LHCN-M2 (cell line): Measurements from ENCODE around the gene MAST4. TPM values are rescaled to one million over a fixed set of nuclear protein-coding genes. Genes with fewer than 3 reads are reported as not detected.
A peak's percentile ranks its signal among the peaks of the same experiment; 100 is the strongest.

Experiments
- DNase-seq: peaks from one replicate; pipeline ENCODE4 v3.0.0-alpha.2; 2012; ENCODE audit warnings: low read depth
- total RNA-seq: library from RNA; depleted of rRNA; stranded (reverse); fragments of >200 nt; gene quantifications from 2 replicates; pipeline ENCODE4 v1.2.3, GENCODE V29; 2014

Gene MAST4
- total RNA-seq, 1 experiment from 2014 or later: 10.7 TPM

- no peak for DNase-seq
These were observed 275.5 kb downstream of the MAST4 start for GRCh38 chr5:66871651-66872050.

GRCh38 chr5:66872736-66873331 lies 276.6 kb downstream of the MAST4 start:
- no peak for DNase-seq

GRCh38 chr5:66874004-66874403 lies 277.8 kb downstream of the MAST4 start:
- DNase-seq: no peak

DNA sequence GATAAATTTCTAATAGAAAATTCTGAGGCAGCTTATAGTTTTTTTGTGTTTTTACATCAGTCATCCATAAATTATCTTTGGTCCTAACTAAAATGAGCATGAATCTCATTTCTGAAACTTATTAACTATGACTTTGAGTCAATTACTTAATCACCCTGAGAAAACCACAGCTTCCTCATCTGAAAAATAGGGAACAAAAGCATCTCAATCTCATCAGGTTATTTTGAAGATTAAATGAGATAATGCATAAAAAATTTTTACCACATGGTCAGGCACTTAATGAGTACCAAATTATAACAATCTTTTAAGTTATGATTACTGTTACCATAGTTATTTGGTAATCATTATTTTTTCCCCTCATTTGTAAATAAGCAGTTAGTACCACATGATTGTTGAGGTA lies 279.1 kb downstream of the MAST4 start:
- DNase-seq: no peak

GRCh38 chr5:66876266-66876807 lies 280.1 kb downstream of the MAST4 start:
- DNase-seq: no peak

- DNase-seq: peak; percentile 18
These were observed 281.6 kb downstream of the MAST4 start for GRCh38 chr5:66877843-66878242.

DNA sequence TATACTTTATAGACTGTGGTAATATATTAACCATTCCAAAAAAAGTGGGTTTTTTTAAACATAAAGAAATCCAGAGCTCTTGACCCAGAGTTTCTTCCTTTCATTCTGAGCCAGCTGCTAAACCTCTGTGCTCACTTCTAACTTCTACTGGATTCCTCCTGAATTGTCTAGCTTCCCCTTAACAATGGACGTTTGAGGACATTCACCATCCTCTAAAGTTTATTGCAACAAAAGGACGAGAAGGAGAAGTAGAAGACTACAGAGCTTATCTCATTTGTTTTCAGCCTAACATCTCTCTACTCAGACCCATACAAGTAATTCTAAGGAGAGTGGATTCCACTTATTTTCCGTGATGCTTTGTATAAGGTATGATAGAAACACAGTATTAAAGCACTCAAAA lies 284.2 kb downstream of the MAST4 start:
- no peak for DNase-seq

GRCh38 chr5:66881480-66882161 lies 285.4 kb downstream of the MAST4 start:
- DNase-seq: no peak

DNA sequence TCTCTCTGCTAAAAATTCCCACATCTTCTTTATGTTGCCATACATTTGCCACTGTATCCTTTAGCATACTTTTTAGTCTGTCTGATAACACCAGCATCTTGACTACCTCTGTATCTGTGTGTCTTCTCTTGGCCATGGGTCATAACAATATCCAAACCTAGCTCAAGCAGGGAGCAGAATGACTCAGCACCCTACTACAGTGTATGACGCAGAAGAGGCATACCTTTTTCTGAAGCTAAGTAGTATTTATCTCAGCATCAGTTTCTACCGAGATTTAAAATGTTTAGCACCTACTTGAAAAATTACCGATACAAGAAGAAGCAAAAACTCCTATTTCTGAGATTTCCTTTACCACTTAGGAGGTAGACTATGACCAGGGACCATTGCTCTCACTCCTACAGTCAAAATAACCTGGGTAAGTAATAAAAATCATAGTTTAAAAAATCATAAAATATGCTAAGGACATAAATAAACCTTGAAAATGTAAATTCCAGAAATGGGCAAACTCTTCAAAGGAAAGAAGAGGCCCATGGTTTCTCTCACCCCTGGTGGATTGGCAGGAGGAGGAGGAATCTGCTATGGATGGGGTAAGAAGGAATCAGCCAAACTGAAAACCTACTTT lies 286.5 kb downstream of the MAST4 start:
- DNase-seq: no peak

DNA sequence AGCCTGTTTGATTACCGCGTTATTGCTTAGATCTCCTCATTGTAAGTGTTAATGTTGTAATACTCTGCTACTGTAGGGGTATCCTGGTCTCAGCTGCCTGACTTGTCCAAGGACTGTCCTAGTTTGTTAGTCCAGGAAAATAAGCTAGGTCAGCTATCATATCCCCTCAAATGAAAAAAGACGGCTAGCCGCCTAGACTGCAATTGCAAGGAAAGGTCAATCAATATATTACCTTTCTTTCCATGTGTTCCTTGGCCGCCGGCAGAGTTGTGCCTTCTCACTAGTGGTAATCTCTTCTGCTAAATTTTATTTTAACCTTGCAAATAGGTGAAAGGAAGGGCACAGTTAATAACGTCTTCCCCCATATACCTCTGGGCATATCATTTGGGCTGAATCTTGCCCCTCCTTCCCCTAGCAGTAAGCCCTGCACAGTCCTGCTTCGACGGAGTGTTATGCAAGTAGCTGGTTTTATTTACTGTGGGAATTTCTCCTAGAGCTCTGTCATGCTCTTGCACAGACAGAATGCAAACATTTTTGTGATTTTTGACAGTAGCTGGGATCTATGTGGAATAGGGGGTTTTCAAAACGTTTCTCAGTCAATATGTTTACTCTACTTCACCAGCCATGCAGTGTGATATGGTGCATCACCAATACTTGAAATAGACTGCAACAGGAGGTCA lies 288.5 kb downstream of the MAST4 start:
- no peak for DNase-seq

DNA sequence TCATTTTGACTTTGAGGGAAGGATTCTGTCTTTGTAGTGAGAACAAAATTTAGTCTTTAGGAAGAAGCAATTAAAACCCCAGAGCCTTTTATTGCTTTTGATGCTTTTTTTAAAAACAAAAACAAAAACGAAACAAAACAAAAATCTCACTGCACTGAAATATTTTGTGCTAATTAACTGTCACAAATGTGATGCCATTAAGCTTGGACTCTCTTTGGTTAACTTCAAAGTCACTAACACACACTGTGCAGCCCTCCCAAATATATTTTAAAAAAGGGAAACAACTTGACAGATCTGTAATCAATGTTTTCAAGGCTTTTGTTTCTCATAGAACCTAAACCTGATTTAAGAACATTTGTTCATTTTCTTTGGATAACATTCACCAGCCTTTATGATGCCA lies 290.7 kb downstream of the MAST4 start:
- DNase-seq: no peak

GRCh38 chr5:66888613-66889012 lies 292.4 kb downstream of the MAST4 start:
- DNase-seq: no peak

DNA sequence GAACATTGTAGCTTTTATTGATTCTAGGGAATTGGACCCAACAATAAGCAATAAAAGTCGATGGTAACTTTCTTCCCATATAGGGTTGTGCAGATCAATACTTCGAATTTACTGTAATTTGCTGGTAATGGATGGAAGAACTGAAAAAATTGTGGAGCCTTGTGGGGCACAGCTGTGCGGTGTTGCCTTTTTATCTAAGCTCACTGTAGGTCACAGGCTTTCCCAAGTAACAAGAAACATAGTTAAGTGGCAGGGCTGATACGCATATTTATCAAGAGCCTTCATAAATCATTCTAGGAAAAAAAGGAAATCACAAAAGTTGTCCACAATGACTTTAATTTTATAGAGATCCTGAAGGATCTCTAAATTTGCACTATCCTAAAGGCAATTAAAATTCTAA lies 292.9 kb downstream of the MAST4 start:
- no peak for DNase-seq

- no peak for DNase-seq
These were observed 293.3 kb downstream of the MAST4 start for GRCh38 chr5:66889524-66889923.

GRCh38 chr5:66891184-66891925 lies 295.2 kb downstream of the MAST4 start:
- DNase-seq: no peak

- no peak for DNase-seq
These were observed 296.5 kb downstream of the MAST4 start for GRCh38 chr5:66892716-66893115.

DNA sequence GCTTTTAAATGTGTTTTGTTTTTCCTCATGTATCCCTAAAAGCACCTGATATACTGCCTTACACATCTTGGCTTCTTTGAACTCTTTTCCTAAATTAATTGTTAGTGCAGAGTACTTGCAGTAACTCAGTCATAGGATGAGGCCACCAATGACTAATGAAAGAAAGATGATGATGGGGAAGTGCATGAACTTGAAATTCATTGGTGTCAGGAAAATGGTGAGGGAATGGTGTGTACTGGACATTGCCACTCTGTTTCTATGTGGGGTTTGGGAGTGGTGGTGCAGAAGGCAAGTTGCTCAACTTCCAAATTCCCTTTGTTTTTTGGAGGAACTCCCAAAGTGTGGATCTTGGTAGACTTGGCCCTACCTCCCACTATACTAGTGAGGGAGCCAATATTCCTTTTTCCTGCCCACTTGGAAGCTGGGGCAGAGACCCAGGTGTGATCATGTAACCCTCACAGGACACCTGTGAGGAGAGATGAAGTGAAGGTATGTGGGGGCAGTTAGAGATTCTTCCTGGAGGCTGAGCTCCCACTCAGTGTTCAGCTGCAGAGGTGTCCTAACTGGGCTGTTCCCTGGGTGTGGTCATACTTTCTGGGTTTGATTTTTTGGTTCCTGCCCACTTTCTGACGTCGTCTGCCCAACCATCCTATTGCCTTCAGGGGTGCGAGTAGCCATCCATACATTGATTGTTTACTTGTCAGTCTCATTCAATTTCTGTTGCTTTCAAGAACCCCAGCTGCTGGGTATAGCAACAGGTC lies 298.5 kb downstream of the MAST4 start:
- DNase-seq: no peak

DNA sequence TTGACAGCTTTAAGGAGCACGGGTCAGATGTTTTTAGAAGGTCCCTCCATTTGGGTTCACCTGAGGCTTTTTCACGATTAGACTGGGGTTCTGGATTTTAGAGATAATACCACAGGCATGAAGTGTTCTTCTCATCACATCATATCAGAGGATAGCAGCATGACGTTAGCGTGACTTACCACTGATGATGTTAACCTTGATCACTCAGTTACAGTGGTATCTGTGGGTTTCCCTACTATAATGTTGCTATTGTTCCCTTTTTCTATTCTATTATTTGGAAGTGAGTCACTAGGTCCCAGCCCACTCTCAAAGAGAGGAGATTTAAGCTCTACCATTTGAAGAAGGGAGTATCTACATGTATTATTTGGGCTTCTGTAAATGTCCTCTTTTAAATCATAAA lies 300.0 kb downstream of the MAST4 start:
- peak; percentile 21 for DNase-seq

DNA sequence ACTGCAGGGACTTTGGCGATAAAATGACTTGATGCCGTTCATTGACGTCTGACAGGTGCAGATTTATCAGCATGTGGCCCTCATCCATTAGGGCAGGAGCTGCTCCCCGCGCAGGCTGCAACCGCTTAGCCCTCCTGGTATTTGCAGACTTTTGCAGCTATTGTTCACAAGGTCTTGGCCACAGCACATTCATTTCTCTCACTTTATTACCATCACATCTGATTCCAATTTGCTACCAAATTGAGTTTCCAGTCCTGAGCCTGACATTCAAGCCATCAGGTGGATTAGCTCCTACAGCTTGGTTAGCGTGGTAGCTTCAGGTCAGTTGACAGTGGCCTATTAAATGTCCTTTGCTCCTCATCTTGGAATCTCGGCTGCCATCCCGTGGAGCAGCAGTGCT lies 301.2 kb downstream of the MAST4 start:
- DNase-seq: no peak

GRCh38 chr5:66898241-66898995 lies 302.2 kb downstream of the MAST4 start:
- no peak for DNase-seq
